K562 (cell line): ENCODE results near the gene ZNF346. TPM values are rescaled to one million over a fixed set of nuclear protein-coding genes. Genes with fewer than 3 reads are reported as not detected.

ENCODE experiments used
- KAT8 ChIP-seq: fragments of 450-650 bp; IDR thresholded peaks from 2 replicates; pipeline ENCODE4 v1.6.1; 2016; ENCODE audit warnings: low read depth, mild to moderate bottlenecking
- NR2C1 ChIP-seq, 2 experiments: fragments of 450-650 bp; IDR thresholded peaks; 2 replicates each; pipeline ENCODE4 v1.6.1; 2017; ENCODE audit warnings: mild to moderate bottlenecking in 2 of 2, antibody characterized with exemption in 1 of 2, inconsistent platforms in 1 of 2, missing compliant biosample characterization in 1 of 2, missing genetic modification characterization in 1 of 2
- PRPF4 ChIP-seq: fragments of 200-400 bp; formaldehyde crosslinking; IDR thresholded peaks from one replicate; pipeline ENCODE4 v1.6.1; 2017; ENCODE audit warnings: low read length, low read depth, mild to moderate bottlenecking; ENCODE audit not compliant: insufficient read depth, poor library complexity, severe bottlenecking
- RAD51 ChIP-seq: fragments of 450-650 bp; IDR thresholded peaks from 2 replicates; pipeline ENCODE4 v1.7.1; 2016; ENCODE audit warnings: low read depth, mild to moderate bottlenecking, borderline replicate concordance
- RB1 ChIP-seq: fragments of 450-650 bp; IDR thresholded peaks from 2 replicates; pipeline ENCODE4 v1.6.1; 2017; ENCODE audit warnings: low read depth, mild to moderate bottlenecking
- SIRT6 ChIP-seq: IDR thresholded peaks from one replicate; pipeline ENCODE4 v1.6.1; 2012; ENCODE audit warnings: low read depth, mild to moderate bottlenecking, control low read depth, inconsistent platforms, low read length, moderate library complexity
- SRSF7 ChIP-seq: fragments of 200-400 bp; formaldehyde crosslinking; optimal IDR thresholded peaks from 2 replicates; pipeline ENCODE3; 2017; ENCODE audit warnings: mild to moderate bottlenecking, low read depth, low read length
- THAP12 ChIP-seq: fragments of 250-450 bp; sonication (Bioruptor Pico); IDR thresholded peaks from 2 replicates; pipeline ENCODE4 v1.9.0; 2021; ENCODE audit warnings: mild to moderate bottlenecking, inconsistent platforms
- YY1 ChIP-seq, 3 experiments: IDR thresholded peaks; 2 replicates each; pipeline ENCODE4 v1.6.1; 2011; ENCODE audit warnings: low read length in 2 of 3, mild to moderate bottlenecking in 2 of 3, moderate library complexity in 2 of 3, borderline replicate concordance in 1 of 3, control low read depth in 1 of 3, low read depth in 1 of 3; ENCODE audit not compliant: insufficient read depth in 3 of 3, insufficient replicate concordance in 2 of 3, control insufficient read depth in 1 of 3, insufficient read length in 1 of 3; ENCODE audit errors: extremely low read depth in 1 of 3
- polyA plus RNA-seq, 8 experiments: library from polyadenylated mRNA; depleted of rRNA in 4 of 8; stranded (reverse) in 5 of 8; unstranded in 3 of 8; fragments of >200 nt; fragmentation: Nextera tagmentation in 2 of 8; fragmentation: Illumina TruSeq in 1 of 8; extraction: Ambion mirVana in 2 of 8; extraction: Trizol in 1 of 8; gene quantifications; 2 replicates each; pipeline versions ENCODE4 v1.2.1 to v1.2.3, GENCODE V29; 2011 to 2014; ENCODE audit warnings: inconsistent platforms in 1 of 8, missing spikeins in 1 of 8
- total RNA-seq, 7 experiments: library from RNA; depleted of rRNA in 6 of 7; stranded (reverse); fragments of >200 nt in 6 of 7; fragmentation: Illumina TruSeq in 2 of 7; extraction: Trizol in 2 of 7; gene quantifications; 2 replicates each; pipeline versions ENCODE4 v1.2.1 to v1.2.3, GENCODE V29; 2011 to 2021; ENCODE audit warnings: low replicate concordance in 1 of 7

Gene ZNF346
- total and polyA plus RNA-seq, 9 of the 15 experiments (the other 6 are each of a cell fraction or from before 2014, with no cell fraction given): 5.0 to 25.1 (median 20.1) TPM

- no peak for TF ChIP-seq SIRT6
- TF ChIP-seq SRSF7: no peak
- no peak for TF ChIP-seq PRPF4
- no peak for TF ChIP-seq RAD51
- TF ChIP-seq KAT8: no peak
- TF ChIP-seq RB1: no peak
- TF ChIP-seq YY1 (IDR thresholded peaks at IDR 0.05; ENCODE audit: borderline replicate concordance in 1 of 3, control insufficient read depth in 1 of 3, extremely low read depth in 1 of 3, insufficient read depth in 3 of 3, insufficient read length in 1 of 3, insufficient replicate concordance in 2 of 3, low read depth in 1 of 3, low read length in 2 of 3): peak in 1 of 3 experiments; percentile 43
- peak; percentile 65 for TF ChIP-seq NR2C1 (IDR thresholded peaks at IDR 0.05)
- peak; percentile 69 for TF ChIP-seq NR2C1 (tag; IDR thresholded peaks at IDR 0.05)
- no peak for TF ChIP-seq THAP12 (CRISPR knock-in tag)
Measured at GRCh38 chr5:177029498-177029897, 7.0 kb downstream of the ZNF346 start (continued).
